Measurements from ENCODE around the gene RARA. TPM values are rescaled to one million over a fixed set of nuclear protein-coding genes. Genes with fewer than 3 reads are reported as not detected.
"Not testable (repeated sequence)": the region's sequence is repeated elsewhere in the genome, so short reads cannot be mapped to it uniquely, and the experiment has no call there.

RARA gene
- total and polyA plus RNA-seq, 2 donors (not counting 1 experiment from before 2014, with no cell fraction given): 7.0 to 7.8 TPM

DNA sequence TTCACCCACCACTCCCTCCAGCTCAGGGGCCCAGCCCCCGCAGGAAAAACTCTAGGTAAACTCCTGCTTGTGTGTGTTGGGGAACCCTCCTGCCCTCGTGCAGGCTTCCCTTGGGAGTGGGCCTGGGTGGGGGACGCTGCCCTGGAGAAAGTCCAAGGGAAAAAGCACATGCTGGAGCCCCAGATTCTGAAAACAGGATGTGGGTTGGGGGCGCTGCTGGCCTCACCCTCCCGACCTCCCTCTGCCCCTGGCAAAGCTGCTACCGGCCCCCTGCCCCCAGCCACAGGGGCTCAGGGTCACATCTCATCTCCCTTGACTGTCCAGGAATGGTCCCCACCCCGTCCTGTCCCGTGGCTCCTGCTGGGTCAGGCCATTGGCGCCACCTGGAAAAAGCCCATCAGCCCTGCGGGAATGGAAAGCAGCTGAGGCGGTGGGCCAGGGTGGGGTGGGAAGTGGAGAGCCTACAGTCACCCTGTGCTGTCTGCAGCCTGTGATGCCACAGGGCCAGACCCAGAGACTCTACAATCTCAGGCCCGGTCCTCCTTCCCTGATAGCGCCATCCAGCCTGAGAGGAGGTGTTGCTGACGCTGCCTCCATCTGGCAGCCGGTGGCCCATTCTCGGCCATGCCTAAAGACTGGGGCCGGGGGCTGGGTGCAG, 58.0 kb downstream of the RARA start:
- Histone ChIP-seq H4K20me1 (ENCODE audit: control insufficient read depth, extremely low read depth, insufficient read depth, low read length) (no peaks in the 10 kb centered on the region), H3K36me3 (ENCODE audit: control insufficient read depth, insufficient read depth, low read length) (no peaks in the 10 kb centered on the region), H3K9me3 (ENCODE audit: control insufficient read depth, insufficient read depth, low read depth, low read length) (no peaks in the 10 kb centered on the region), H3K79me2 (ENCODE audit: control insufficient read depth, insufficient read depth, low read length) (no peaks in the 10 kb centered on the region), H3K4me1 (ENCODE audit: control insufficient read depth, extremely low read depth, insufficient read depth, low read length) (peaks cover 5% of the 10 kb centered on the region), H3K9ac (ENCODE audit: insufficient read depth, low read length) (no peak overlapping the region), H3K4me3 (replicated peaks in 1 of 4; ENCODE audit: control extremely low read depth in 1 of 4, insufficient read depth in 1 of 4, low read depth in 3 of 4, low read length in 4 of 4) (no peak overlapping the region), H3K27me3 (ENCODE audit: control insufficient read depth, insufficient read depth, low read length) (no peaks in the 10 kb centered on the region), H2AFZ (ENCODE audit: low read length) (no peak overlapping the region), H3K4me2 (ENCODE audit: extremely low read depth, insufficient read depth, low read length) (no peak overlapping the region), H3K27ac (ENCODE audit: insufficient read depth, low read length) (no peak overlapping the region)
- TF ChIP-seq, protein P1, sequence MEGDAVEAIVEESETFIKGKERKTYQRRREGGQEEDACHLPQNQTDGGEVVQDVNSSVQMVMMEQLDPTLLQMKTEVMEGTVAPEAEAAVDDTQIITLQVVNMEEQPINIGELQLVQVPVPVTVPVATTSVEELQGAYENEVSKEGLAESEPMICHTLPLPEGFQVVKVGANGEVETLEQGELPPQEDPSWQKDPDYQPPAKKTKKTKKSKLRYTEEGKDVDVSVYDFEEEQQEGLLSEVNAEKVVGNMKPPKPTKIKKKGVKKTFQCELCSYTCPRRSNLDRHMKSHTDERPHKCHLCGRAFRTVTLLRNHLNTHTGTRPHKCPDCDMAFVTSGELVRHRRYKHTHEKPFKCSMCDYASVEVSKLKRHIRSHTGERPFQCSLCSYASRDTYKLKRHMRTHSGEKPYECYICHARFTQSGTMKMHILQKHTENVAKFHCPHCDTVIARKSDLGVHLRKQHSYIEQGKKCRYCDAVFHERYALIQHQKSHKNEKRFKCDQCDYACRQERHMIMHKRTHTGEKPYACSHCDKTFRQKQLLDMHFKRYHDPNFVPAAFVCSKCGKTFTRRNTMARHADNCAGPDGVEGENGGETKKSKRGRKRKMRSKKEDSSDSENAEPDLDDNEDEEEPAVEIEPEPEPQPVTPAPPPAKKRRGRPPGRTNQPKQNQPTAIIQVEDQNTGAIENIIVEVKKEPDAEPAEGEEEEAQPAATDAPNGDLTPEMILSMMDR (conservative IDR thresholded peaks at IDR 0.05 in 1 of 2, IDR thresholded peaks at IDR 0.05 in 1 of 2; ENCODE audit: low read depth in 1 of 2, low read length in 2 of 2): no peak
- TF ChIP-seq EZH2 (IDR thresholded peaks at IDR 0.05; ENCODE audit: low read length, missing control alignments): no peak
- no peak for DNase-seq (ENCODE audit: low read depth in 2 of 2)

DNA sequence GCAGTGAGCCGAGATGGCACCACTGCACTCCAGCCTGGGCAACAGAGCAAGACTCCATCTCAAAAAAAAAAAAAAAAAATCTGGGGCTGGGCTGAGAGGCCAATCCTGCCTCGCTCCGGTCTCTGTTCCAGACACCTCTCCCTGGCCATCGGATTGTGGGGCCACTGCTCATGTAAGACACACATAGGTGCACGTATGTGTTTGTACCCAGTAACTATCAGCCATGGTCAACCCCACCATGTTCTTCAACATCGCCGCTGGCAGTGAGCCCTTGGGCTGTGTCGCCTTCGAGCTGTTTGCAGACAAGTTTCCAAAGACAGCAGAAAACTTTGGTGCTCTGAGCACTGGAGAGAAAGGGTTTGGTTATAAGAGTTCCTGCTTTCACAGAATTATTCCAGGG, 58.7 kb downstream of the RARA start:
- not testable (repeated sequence) for H3K79me2 ChIP-seq (ENCODE audit: control insufficient read depth, insufficient read depth, low read length); H2AFZ ChIP-seq (ENCODE audit: low read length); H3K9ac ChIP-seq (ENCODE audit: insufficient read depth, low read length); H3K9me3 ChIP-seq (ENCODE audit: control insufficient read depth, insufficient read depth, low read depth, low read length); H3K4me3 ChIP-seq (replicated peaks in 1 of 4; ENCODE audit: control extremely low read depth in 1 of 4, insufficient read depth in 1 of 4, low read depth in 3 of 4, low read length in 4 of 4); H3K36me3 ChIP-seq (ENCODE audit: control insufficient read depth, insufficient read depth, low read length); H3K4me2 ChIP-seq (ENCODE audit: extremely low read depth, insufficient read depth, low read length); H3K4me1 ChIP-seq (ENCODE audit: control insufficient read depth, extremely low read depth, insufficient read depth, low read length); H3K27ac ChIP-seq (ENCODE audit: insufficient read depth, low read length); H4K20me1 ChIP-seq (ENCODE audit: control insufficient read depth, extremely low read depth, insufficient read depth, low read length); H3K27me3 ChIP-seq (ENCODE audit: control insufficient read depth, insufficient read depth, low read length); DNase-seq (ENCODE audit: low read depth in 2 of 2)

DNA sequence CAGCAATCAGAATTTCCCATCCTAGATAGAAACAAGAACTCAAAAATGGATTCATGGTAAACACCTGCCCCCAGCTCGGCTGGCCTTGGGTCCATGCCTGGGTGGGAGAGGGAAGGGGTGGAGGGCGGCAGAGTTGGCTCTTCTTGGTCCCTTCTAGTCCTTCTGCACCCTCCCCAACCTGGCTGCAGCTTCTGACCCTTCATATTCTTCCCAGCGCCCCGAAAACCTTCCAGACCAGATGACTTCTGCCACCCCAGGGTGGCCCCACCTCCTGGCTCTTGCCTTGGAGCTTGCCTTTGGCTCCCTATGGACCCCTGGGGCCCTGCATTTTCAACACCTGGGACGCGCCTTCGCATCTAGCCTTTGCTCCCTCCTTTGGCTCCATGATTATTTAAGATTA, 60.9 kb downstream of the RARA start:
- Histone ChIP-seq H3K27ac (ENCODE audit: insufficient read depth, low read length) (no peak overlapping the region), H2AFZ (ENCODE audit: low read length) (no peak overlapping the region), H3K27me3 (ENCODE audit: control insufficient read depth, insufficient read depth, low read length) (no peaks in the 10 kb centered on the region), H3K4me1 (ENCODE audit: control insufficient read depth, extremely low read depth, insufficient read depth, low read length) (no peaks in the 10 kb centered on the region), H3K79me2 (ENCODE audit: control insufficient read depth, insufficient read depth, low read length) (no peaks in the 10 kb centered on the region), H3K4me3 (replicated peaks in 1 of 4; ENCODE audit: control extremely low read depth in 1 of 4, insufficient read depth in 1 of 4, low read depth in 3 of 4, low read length in 4 of 4) (no peak overlapping the region), H3K9me3 (ENCODE audit: control insufficient read depth, insufficient read depth, low read depth, low read length) (no peaks in the 10 kb centered on the region), H3K4me2 (ENCODE audit: extremely low read depth, insufficient read depth, low read length) (no peak overlapping the region), H4K20me1 (ENCODE audit: control insufficient read depth, extremely low read depth, insufficient read depth, low read length) (no peaks in the 10 kb centered on the region), H3K9ac (ENCODE audit: insufficient read depth, low read length) (no peak overlapping the region), H3K36me3 (ENCODE audit: control insufficient read depth, insufficient read depth, low read length) (no peaks in the 10 kb centered on the region)
- DNase-seq (ENCODE audit: low read depth in 2 of 2): no peak
- TF ChIP-seq EZH2 (IDR thresholded peaks at IDR 0.05; ENCODE audit: low read length, missing control alignments): no peak
- TF ChIP-seq, protein P1 (conservative IDR thresholded peaks at IDR 0.05 in 1 of 2, IDR thresholded peaks at IDR 0.05 in 1 of 2; ENCODE audit: low read depth in 1 of 2, low read length in 2 of 2): no peak

Measured in fibroblast of lung (primary cell).